OCI-LY1 (cell line): ENCODE results near the gene TYMS.

Experiments used
- CTCF ChIP-seq: fragments of 200-600 bp; sonication (generic), shearing (Covaris generic); IDR thresholded peaks from 2 replicates; pipeline ENCODE4 v1.5.1; 2017; ENCODE audit warnings: mild to moderate bottlenecking, antibody characterized with exemption, low read length, moderate library complexity, mixed read lengths
- EZH2 ChIP-seq: fragments of 200-600 bp; sonication (generic), shearing (Covaris generic); IDR thresholded peaks from 2 replicates; pipeline ENCODE4 v1.8.0; 2017; ENCODE audit warnings: borderline replicate concordance, mixed run types, mild to moderate bottlenecking, antibody characterized with exemption, low read length, moderate library complexity, mixed read lengths

GRCh38 chr18:706405-706804 lies 49.0 kb downstream of the TYMS start:
- no peak for TF ChIP-seq CTCF
- TF ChIP-seq EZH2 = no peak
